Neuronal stem cell (in vitro differentiated cells): Measurements from ENCODE around the gene MOSPD2.

ENCODE experiments used
- DNase-seq: peaks from one replicate; pipeline ENCODE4 v3.0.0-alpha.2; 2013; ENCODE audit warnings: low spot score
- H2AFZ ChIP-seq: one replicate; pipeline ENCODE4 v1.6.1; 2013; ENCODE audit warnings: mild to moderate bottlenecking, low read length, inconsistent platforms
- H2AK5ac ChIP-seq: 2 replicates; pipeline ENCODE4 v1.6.1; 2013; ENCODE audit warnings: low read depth, mild to moderate bottlenecking, inconsistent platforms, low read length, moderate library complexity, mixed read lengths
- H2BK120ac ChIP-seq: 2 replicates; pipeline ENCODE4 v1.6.1; 2013; ENCODE audit warnings: low read depth, mild to moderate bottlenecking, inconsistent platforms, low read length, moderate library complexity, mixed read lengths
- H2BK12ac ChIP-seq: one replicate; pipeline ENCODE4 v1.6.1; 2013; ENCODE audit warnings: low read length, inconsistent platforms
- H2BK15ac ChIP-seq: 2 replicates; pipeline ENCODE4 v1.6.1; 2013; ENCODE audit warnings: mild to moderate bottlenecking, low read length, inconsistent platforms, mixed read lengths
- H2BK5ac ChIP-seq: one replicate; pipeline ENCODE4 v1.6.1; 2013; ENCODE audit warnings: inconsistent platforms, mild to moderate bottlenecking, low read length, moderate library complexity
- H3K14ac ChIP-seq: one replicate; pipeline ENCODE4 v1.6.1; 2013; ENCODE audit warnings: low read length, inconsistent platforms
- H3K18ac ChIP-seq: 2 replicates; pipeline ENCODE4 v1.6.1; 2013; ENCODE audit warnings: low read length, inconsistent platforms
- H3K23ac ChIP-seq: 2 replicates; pipeline ENCODE4 v1.6.1; 2013; ENCODE audit warnings: low read depth, mild to moderate bottlenecking, mixed read lengths, low read length, inconsistent platforms; ENCODE audit not compliant: poor library complexity
- H3K27ac ChIP-seq: replicated peaks from 3 replicates; pipeline ENCODE4 v1.5.1; 2013; ENCODE audit warnings: low read length, inconsistent platforms
- H3K27me3 ChIP-seq, 3 experiments: 2 replicates each; pipeline ENCODE4 v1.6.1; 2013; ENCODE audit warnings: low read length in 3 of 3, mild to moderate bottlenecking in 2 of 3, inconsistent platforms in 1 of 3, low read depth in 1 of 3, mixed read lengths in 1 of 3, moderate library complexity in 1 of 3; ENCODE audit not compliant: control insufficient read depth in 3 of 3, insufficient read depth in 3 of 3
- H3K36me3 ChIP-seq, 2 donors: replicated peaks in 1 of 2; 2 replicates each; pipeline ENCODE4 v1.6.1; 2013; ENCODE audit warnings: low read length in 2 of 2; ENCODE audit not compliant: control insufficient read depth in 2 of 2, insufficient read depth in 2 of 2
- H3K4ac ChIP-seq: 2 replicates; pipeline ENCODE4 v1.6.1; 2013; ENCODE audit warnings: inconsistent platforms, mild to moderate bottlenecking, low read length, moderate library complexity
- H3K4me1 ChIP-seq, 2 donors: 1 replicate in 1 of 2; 2 replicates in 1 of 2; pipeline ENCODE4 v1.6.1; 2013; ENCODE audit warnings: low read length in 2 of 2, low read depth in 1 of 2; ENCODE audit not compliant: control insufficient read depth in 2 of 2, insufficient read depth in 1 of 2
- H3K4me2 ChIP-seq: one replicate; pipeline ENCODE4 v1.6.1; 2013; ENCODE audit warnings: mild to moderate bottlenecking, low read length, inconsistent platforms; ENCODE audit not compliant: insufficient read depth, poor library complexity, severe bottlenecking
- H3K4me3 ChIP-seq, 2 donors: 2 replicates each; pipeline ENCODE4 v1.5.1; 2013; ENCODE audit warnings: low read length in 2 of 2, mild to moderate bottlenecking in 2 of 2, inconsistent platforms in 1 of 2, moderate library complexity in 1 of 2
- H3K79me1 ChIP-seq: one replicate; pipeline ENCODE4 v1.6.1; 2013; ENCODE audit warnings: low read depth, mild to moderate bottlenecking, inconsistent platforms, low read length, moderate library complexity
- H3K9ac ChIP-seq: one replicate; pipeline ENCODE4 v1.6.1; 2013; ENCODE audit warnings: mild to moderate bottlenecking, low read depth, low read length, inconsistent platforms; ENCODE audit not compliant: poor library complexity
- H3K9me3 ChIP-seq, 2 donors: replicated peaks in 1 of 2; 2 replicates each; pipeline versions ENCODE3 to v1.6.1; 2013; ENCODE audit warnings: low read length in 2 of 2, mild to moderate bottlenecking in 2 of 2, inconsistent platforms in 1 of 2, low read depth in 1 of 2, mixed read lengths in 1 of 2, moderate library complexity in 1 of 2; ENCODE audit not compliant: control insufficient read depth in 2 of 2, insufficient read depth in 1 of 2
- H4K8ac ChIP-seq: one replicate; pipeline ENCODE4 v1.6.1; 2013; ENCODE audit warnings: low read depth, mild to moderate bottlenecking, inconsistent platforms, low read length, moderate library complexity
- H4K91ac ChIP-seq: one replicate; pipeline ENCODE4 v1.6.1; 2013; ENCODE audit warnings: low read length, low read depth, mild to moderate bottlenecking, inconsistent platforms; ENCODE audit not compliant: poor library complexity
- WGBS, 2 donors: extraction: QIAGEN DNeasy Blood & Tissue Kit; methylation state at CpG; one replicate each; pipeline ENCODE4 v1.1.7; 2013; ENCODE audit warnings: missing lambda C conversion rate in 2 of 2, mixed read lengths in 1 of 2; ENCODE audit not compliant: insufficient read length in 2 of 2, insufficient replicate concordance in 1 of 2; ENCODE audit errors: extremely low coverage in 2 of 2; 5-methylcytosine and 5-hydroxymethylcytosine counted together

The MOSPD2 gene

GRCh38 chrX:14915596-14915995, 42.4 kb downstream of the MOSPD2 start:
- Histone ChIP-seq H2AK5ac (no peak overlapping the region), H4K8ac (no peak overlapping the region), H3K23ac (no peak overlapping the region), H3K36me3 (peaks cover 0 to 66% of the 10 kb centered on the region in 2 donors), H3K79me1 (peaks cover 1% of the 10 kb centered on the region), H3K4me2 (no peak overlapping the region), H2AFZ (no peak overlapping the region), H3K27ac (no peak overlapping the region), H2BK15ac (no peak overlapping the region), H3K18ac (no peak overlapping the region), H4K91ac (no peak overlapping the region), H3K9me3 (no peaks in the 10 kb centered on the region), H3K27me3 (no peaks in the 10 kb centered on the region), H2BK120ac (no peak overlapping the region), H3K4me1 (no peaks in the 10 kb centered on the region), H2BK12ac (no peak overlapping the region), H3K9ac (no peak overlapping the region), H3K4me3 (no peak overlapping the region), H3K4ac (no peak overlapping the region), H3K14ac (no peak overlapping the region), H2BK5ac (no peak overlapping the region)
- no CpG with 5 or more reads among the region's 3 CpGs for WGBS, 2 donors
- DNase-seq: no peak

DNA sequence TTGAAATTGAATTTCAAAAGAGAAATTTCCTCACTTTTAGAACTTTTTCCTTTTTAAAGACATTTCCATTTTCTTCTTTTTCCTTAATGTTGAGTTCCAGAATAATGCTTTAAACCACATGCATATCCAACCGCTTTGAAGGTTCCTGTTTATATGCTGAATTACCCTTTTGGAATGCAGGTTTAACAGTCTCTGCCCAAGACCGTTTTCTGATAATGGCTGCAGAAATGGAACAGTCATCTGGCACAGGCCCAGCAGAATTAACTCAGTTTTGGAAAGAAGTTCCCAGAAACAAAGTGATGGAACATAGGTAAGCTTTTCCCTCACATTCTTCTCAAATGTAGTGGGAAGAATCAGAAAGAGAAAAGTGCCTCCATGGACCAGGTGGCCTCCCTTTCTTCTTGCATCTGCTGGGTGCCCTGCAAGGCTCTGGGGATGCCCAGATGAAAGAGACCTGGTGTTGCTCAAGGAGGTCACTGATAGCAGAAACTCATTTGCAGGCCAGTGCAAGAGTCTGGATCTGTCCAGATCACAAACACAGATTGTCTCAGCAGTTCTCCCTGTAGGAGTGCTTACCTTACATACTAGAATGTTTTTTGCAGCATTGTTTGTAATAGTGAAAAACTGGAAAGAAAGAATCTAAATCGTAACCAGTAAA, 42.9 kb downstream of the MOSPD2 start:
- no peak overlapping the region for H2AK5ac ChIP-seq
- H4K91ac ChIP-seq: no peak overlapping the region
- no peak overlapping the region for H2AFZ ChIP-seq
- no peaks in the 10 kb centered on the region for H3K9me3 ChIP-seq
- no peaks in the 10 kb centered on the region for H3K4me1 ChIP-seq
- no peaks in the 10 kb centered on the region for H3K27me3 ChIP-seq
- H3K14ac ChIP-seq: no peak overlapping the region
- H4K8ac ChIP-seq: no peak overlapping the region
- no CpG with 5 or more reads among the region's 3 CpGs for WGBS, 2 donors
- no peak overlapping the region for H3K18ac ChIP-seq
- no peak overlapping the region for H3K27ac ChIP-seq
- no peak overlapping the region for H2BK12ac ChIP-seq
- H3K23ac ChIP-seq: no peak overlapping the region
- peaks cover 0 to 63% of the 10 kb centered on the region in 2 donors for H3K36me3 ChIP-seq
- H3K9ac ChIP-seq: no peak overlapping the region
- DNase-seq: no peak
- H3K79me1 ChIP-seq: peaks cover 1% of the 10 kb centered on the region
- H2BK120ac ChIP-seq: no peak overlapping the region
- H2BK5ac ChIP-seq: no peak overlapping the region
- H3K4ac ChIP-seq: no peak overlapping the region
- no peak overlapping the region for H3K4me2 ChIP-seq
- no peak overlapping the region for H3K4me3 ChIP-seq
- H2BK15ac ChIP-seq: no peak overlapping the region

- Histone ChIP-seq H3K9me3 (no peaks in the 10 kb centered on the region), H3K4me2 (no peak overlapping the region), H3K9ac (no peak overlapping the region), H3K4ac (no peak overlapping the region), H2BK15ac (no peak overlapping the region), H4K8ac (no peak overlapping the region), H3K27ac (no peak overlapping the region), H3K18ac (no peak overlapping the region), H3K79me1 (peaks cover 1% of the 10 kb centered on the region), H4K91ac (no peak overlapping the region), H3K4me1 (no peaks in the 10 kb centered on the region), H2AFZ (no peak overlapping the region), H3K4me3 (no peak overlapping the region), H2BK12ac (no peak overlapping the region), H2AK5ac (no peak overlapping the region), H3K14ac (no peak overlapping the region), H3K27me3 (no peaks in the 10 kb centered on the region), H2BK5ac (no peak overlapping the region), H3K36me3 (peaks cover 0 to 38% of the 10 kb centered on the region in 2 donors), H3K23ac (no peak overlapping the region), H2BK120ac (no peak overlapping the region)
- no CpG with 5 or more reads among the region's 2 CpGs for WGBS, 2 donors
- DNase-seq: no peak
Measured at GRCh38 chrX:14919407-14919806, 46.2 kb downstream of the MOSPD2 start.

DNA sequence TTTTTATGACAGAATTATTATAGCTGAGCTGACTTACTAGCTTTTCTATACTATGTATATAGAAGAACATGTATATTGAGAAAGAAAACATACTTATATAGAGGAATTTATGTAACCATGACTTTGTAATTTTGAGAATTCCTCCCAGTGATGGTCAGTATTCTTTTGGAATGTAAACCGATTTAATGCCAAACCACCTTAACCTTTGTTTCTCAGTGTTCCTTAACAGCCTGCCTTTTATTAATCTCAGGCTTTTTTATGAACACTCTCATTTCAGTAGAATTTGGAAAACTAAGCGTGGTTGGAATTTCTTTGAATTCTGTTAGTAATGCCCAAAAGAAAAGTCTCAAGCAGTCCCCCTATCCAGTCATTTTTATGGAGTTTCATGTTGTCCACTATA, 47.0 kb downstream of the MOSPD2 start:
- Histone ChIP-seq H4K91ac (no peak overlapping the region), H3K27ac (no peak overlapping the region), H3K4ac (no peak overlapping the region), H3K9me3 (no peaks in the 10 kb centered on the region), H3K14ac (no peak overlapping the region), H4K8ac (no peak overlapping the region), H3K27me3 (no peaks in the 10 kb centered on the region), H2AK5ac (no peak overlapping the region), H3K4me3 (no peak overlapping the region), H3K4me2 (no peak overlapping the region), H2BK12ac (no peak overlapping the region), H2AFZ (no peak overlapping the region), H3K36me3 (peaks cover 0 to 31% of the 10 kb centered on the region in 2 donors), H3K23ac (no peak overlapping the region), H3K9ac (no peak overlapping the region), H2BK15ac (no peak overlapping the region), H3K18ac (no peak overlapping the region), H3K79me1 (peaks cover 1% of the 10 kb centered on the region), H2BK5ac (no peak overlapping the region), H2BK120ac (no peak overlapping the region), H3K4me1 (peaks cover 0 to 3% of the 10 kb centered on the region in 2 donors)
- no CpG with 5 or more reads among the region's 2 CpGs for WGBS, 2 donors
- DNase-seq: no peak
